ENCODE measurements around the gene MTX3.

The MTX3 gene

DNA sequence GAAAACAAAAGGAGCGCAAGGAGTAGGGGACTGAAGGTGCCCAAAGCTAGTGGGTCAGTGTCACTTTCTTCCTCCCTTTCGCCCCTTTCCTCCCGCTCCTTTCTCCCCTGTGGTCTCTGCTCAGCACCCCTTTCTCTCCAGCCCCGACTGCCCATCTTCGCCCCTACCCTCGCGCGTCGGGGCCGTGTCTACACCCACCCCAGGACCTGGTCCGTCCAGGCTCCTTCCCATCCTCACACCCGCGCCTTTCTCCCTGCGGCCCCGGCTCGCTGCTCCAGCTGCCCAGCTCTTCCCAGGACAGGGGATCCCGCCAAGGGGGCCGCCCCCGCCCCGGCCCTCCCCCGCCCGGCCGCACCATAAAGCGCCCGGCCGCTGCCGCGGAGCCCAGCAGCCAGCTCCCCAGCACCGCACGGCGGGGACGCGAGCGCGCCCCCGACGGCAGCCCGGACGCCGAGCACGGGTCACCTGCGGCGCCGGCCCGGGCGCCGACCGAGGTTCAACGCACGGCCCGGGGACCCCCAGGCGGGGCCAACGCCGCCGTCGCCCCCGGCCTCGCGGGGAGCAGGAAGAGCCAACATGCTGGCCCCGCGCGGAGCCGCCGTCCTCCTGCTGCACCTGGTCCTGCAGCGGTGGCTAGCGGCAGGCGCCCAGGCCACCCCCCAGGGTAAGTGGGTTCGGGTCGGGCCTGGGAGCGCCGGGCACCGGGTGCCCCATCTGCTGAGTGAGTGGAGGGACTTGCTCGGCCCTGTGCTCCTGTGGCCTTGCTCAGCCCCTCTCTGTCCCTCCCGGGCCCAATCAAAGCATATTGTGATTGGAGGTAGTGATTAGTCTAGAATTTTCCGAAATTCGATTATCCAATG is 44.1 kb upstream of the MTX3 start, which contains the start of gene THBS4:
Gene THBS4, plus strand, starts transcription at position 387 of the 860 bp plus-strand sequence. Its CDS starts 190 bp downstream, at position 577.
- no peak within 1 kb of the TSS for H3K27ac ChIP-seq
- TF ChIP-seq, protein P1, sequence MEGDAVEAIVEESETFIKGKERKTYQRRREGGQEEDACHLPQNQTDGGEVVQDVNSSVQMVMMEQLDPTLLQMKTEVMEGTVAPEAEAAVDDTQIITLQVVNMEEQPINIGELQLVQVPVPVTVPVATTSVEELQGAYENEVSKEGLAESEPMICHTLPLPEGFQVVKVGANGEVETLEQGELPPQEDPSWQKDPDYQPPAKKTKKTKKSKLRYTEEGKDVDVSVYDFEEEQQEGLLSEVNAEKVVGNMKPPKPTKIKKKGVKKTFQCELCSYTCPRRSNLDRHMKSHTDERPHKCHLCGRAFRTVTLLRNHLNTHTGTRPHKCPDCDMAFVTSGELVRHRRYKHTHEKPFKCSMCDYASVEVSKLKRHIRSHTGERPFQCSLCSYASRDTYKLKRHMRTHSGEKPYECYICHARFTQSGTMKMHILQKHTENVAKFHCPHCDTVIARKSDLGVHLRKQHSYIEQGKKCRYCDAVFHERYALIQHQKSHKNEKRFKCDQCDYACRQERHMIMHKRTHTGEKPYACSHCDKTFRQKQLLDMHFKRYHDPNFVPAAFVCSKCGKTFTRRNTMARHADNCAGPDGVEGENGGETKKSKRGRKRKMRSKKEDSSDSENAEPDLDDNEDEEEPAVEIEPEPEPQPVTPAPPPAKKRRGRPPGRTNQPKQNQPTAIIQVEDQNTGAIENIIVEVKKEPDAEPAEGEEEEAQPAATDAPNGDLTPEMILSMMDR (conservative IDR thresholded peaks at IDR 0.05; ENCODE audit: low read depth), result no peak
- DNase-seq (ENCODE audit: low spot score), result no peak
- POLR2A ChIA-PET (ENCODE audit: low non-redundant PET), result no interaction called here
- CTCF ChIA-PET, result no interaction called here

DNA sequence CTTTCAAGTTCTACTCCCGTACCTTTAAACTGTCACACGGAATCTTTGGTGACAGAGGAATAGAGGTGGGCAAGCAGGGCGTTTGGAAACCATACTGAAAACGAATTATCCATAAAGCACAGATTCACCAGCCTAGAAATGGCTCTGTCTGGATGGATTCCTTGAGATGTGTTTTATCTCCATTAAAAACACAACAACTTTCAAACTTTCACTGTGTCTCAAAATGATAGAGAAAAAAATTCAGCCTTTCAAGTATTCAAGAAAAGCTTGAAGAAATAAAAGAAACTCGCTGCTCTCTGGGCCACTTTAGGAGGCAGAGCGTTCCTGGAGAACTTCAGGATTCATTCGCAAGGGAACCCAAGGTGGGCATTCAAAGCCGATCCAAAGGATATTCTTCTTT is 43.5 kb upstream of the MTX3 start:
- ChIA-PET CTCF (no interaction called here), POLR2A (ENCODE audit: low non-redundant PET) (no interaction called here)
- DNase-seq (ENCODE audit: low spot score), result no peak
- TF ChIP-seq, protein P1 (conservative IDR thresholded peaks at IDR 0.05; ENCODE audit: low read depth), result no peak
- no peak overlapping the region for H3K27ac ChIP-seq

DNA sequence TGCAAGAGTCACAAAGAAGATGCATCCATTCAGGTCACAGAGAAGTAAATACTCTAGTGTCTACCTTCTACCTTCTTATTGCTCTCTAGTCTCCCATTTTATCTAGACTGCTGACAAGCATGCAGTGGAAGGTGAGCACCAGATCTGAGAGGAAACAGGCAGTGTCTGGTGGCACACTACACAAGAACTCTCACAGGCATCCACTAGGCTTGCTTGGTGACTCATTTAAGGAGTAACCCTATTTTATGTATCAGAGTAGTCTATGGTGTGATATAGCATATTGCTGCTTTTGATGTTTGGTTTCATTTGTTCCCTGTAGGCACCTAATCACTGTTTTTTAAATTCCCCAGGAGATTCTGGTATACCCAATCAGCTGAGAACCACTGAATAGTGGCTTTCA is 42.5 kb upstream of the MTX3 start:
- ChIA-PET CTCF (no interaction called here), POLR2A (ENCODE audit: low non-redundant PET) (no interaction called here)
- TF ChIP-seq, protein P1 (conservative IDR thresholded peaks at IDR 0.05; ENCODE audit: low read depth), result no peak
- no peak overlapping the region for H3K27ac ChIP-seq
- DNase-seq (ENCODE audit: low spot score), result no peak

DNA sequence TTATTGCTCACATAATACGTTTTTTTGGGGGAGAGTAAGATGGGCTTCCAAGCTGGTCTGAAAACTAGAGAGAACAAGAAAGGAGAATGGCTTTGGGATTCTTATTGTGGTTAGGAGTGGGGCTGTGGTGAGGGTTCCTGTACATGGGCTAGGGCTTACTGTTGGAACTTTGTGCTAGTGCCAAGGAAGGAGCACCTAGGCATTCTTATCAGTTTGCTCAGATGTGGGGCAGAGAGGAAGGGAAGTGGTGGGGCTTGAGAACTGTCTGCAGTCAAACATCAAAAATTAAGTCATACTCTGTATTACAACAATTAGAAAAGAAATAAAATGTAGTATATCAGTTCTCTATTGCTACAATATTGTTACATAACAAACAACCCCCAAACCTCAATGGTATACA is 40.0 kb upstream of the MTX3 start:
- H3K27ac ChIP-seq, result no peak overlapping the region
- POLR2A ChIA-PET (ENCODE audit: low non-redundant PET), result no interaction called here
- TF ChIP-seq, protein P1 (conservative IDR thresholded peaks at IDR 0.05; ENCODE audit: low read depth), result no peak
- CTCF ChIA-PET, result interaction anchor here (0.6 kb wide), 1 partner anchor 34 kb away, joined by 4 read pairs; no protein-coding TSS in a partner anchor
- DNase-seq (ENCODE audit: low spot score), result no peak

DNA sequence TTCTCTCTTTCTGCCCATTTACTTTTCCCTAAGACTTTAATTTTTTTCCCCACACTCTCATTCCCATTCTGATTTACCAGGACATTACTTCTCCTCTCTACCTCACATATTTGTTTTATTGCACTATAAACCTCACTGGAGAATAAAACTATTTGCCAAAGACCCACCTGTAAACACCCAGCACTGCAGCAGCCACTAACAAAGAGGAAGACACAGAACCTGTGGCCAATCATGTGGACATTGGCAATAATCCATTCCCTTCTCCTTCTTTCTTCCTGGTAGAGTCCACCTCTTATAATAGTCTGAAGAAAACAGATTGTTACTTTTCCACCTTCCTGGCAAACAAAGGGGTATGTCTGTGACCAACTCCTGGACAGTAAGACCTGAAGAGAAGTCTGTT is 35.8 kb upstream of the MTX3 start:
- TF ChIP-seq, protein P1 (conservative IDR thresholded peaks at IDR 0.05; ENCODE audit: low read depth), result no peak
- ChIA-PET POLR2A (ENCODE audit: low non-redundant PET) (no interaction called here), CTCF (interaction anchor here (0.7 kb wide), 1 partner anchor 1002 kb away, joined by 5 read pairs; no protein-coding TSS in a partner anchor)
- H3K27ac ChIP-seq, result no peak overlapping the region
- no peak for DNase-seq (ENCODE audit: low spot score)

DNA sequence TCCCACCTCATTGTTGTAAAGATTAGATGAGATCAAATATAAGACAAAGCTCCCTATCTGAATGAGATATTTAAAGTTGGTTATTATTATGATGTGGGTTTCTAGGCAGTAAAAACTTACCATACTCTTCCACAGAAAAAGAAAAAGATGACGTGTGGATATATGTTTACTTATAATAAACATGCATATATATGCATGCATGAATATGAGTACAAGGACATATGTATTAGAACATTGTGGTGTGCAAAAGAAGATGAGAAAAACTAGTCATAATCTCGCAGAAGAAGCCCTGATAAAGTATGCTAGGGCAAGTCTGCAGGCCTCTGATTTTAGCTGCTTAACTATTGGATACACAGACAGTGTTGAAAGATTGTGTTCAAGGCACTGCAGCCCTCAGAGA is 34.0 kb upstream of the MTX3 start:
- no peak for DNase-seq (ENCODE audit: low spot score)
- ChIA-PET CTCF (no interaction called here), POLR2A (ENCODE audit: low non-redundant PET) (interaction anchor here (0.8 kb wide), 1 partner anchor 22 kb away, joined by 3 read pairs; no protein-coding TSS in a partner anchor)
- H3K27ac ChIP-seq, result no peak overlapping the region
- TF ChIP-seq, protein P1 (conservative IDR thresholded peaks at IDR 0.05; ENCODE audit: low read depth), result no peak
